GM23248 (cell line): ENCODE results near the gene SLC35D2.

Experiments used
- EZH2 ChIP-seq: fragments of 200-600 bp; sonication (generic); IDR thresholded peaks from 2 replicates; pipeline ENCODE4 v1.6.1; 2018; ENCODE audit warnings: antibody characterized with exemption, mild to moderate bottlenecking; ENCODE audit not compliant: insufficient read depth, poor library complexity, severe bottlenecking
- EZH2phosphoT487 ChIP-seq: fragments of 200-600 bp; sonication (generic); IDR thresholded peaks from 2 replicates; pipeline ENCODE4 v1.6.1; 2018; ENCODE audit warnings: antibody characterized with exemption, moderate library complexity, mild to moderate bottlenecking, low read depth; ENCODE audit not compliant: insufficient read depth

- TF ChIP-seq EZH2 = no peak
- TF ChIP-seq EZH2phosphoT487 = no peak
These were observed 62.0 kb downstream of the SLC35D2 start for GRCh38 chr9:96321515-96321914.
